HEK293T (cell line): ENCODE data around the gene HPS6.

Experiments used
- CTCF ChIA-PET: fragments of 350-600 bp; formaldehyde crosslinking; extraction: SDS; loops from one replicate; lab custom pipeline; 2021; ENCODE audit warnings: antibody characterized with exemption, inconsistent platforms; lab: Yijun Ruan, JAX
- POLR2A ChIA-PET: fragments of 350-600 bp; formaldehyde crosslinking; extraction: SDS; loops from one replicate; lab custom pipeline; 2020; ENCODE audit warnings: antibody characterized with exemption, inconsistent platforms; lab: Yijun Ruan, JAX
- DNase-seq: peaks from one replicate; pipeline ENCODE4 v3.0.0; 2012; ENCODE audit warnings: mixed read lengths; ENCODE audit errors: extremely low spot score
- ARNT ChIP-seq: fragments of 450-650 bp; IDR thresholded peaks from 2 replicates; pipeline ENCODE4 v1.6.1; 2017; ENCODE audit warnings: mild to moderate bottlenecking
- BHLHE40 ChIP-seq: fragments of 450-650 bp; IDR thresholded peaks from 2 replicates; pipeline ENCODE4 v1.6.1; 2016; ENCODE audit warnings: mild to moderate bottlenecking, moderate library complexity, borderline replicate concordance
- CTBP1 ChIP-seq: fragments of 450-650 bp; IDR thresholded peaks from 2 replicates; pipeline ENCODE4 v1.6.1; 2016; ENCODE audit warnings: borderline replicate concordance
- ELF4 ChIP-seq: fragments of 450-650 bp; IDR thresholded peaks from 2 replicates; pipeline ENCODE4 v1.6.1; 2017; ENCODE audit warnings: antibody characterized with exemption
- FOXA1 ChIP-seq: fragments of 450-650 bp; IDR thresholded peaks from 2 replicates; pipeline ENCODE4 v1.6.1; 2016; ENCODE audit warnings: mild to moderate bottlenecking
- FOXK2 ChIP-seq: fragments of 450-650 bp; IDR thresholded peaks from 2 replicates; pipeline ENCODE4 v1.6.1; 2016; ENCODE audit warnings: mild to moderate bottlenecking
- FOXM1 ChIP-seq: fragments of 450-650 bp; IDR thresholded peaks from 2 replicates; pipeline ENCODE4 v1.6.1; 2017; ENCODE audit warnings: mild to moderate bottlenecking, borderline replicate concordance
- HDGF ChIP-seq: fragments of 450-650 bp; IDR thresholded peaks from 2 replicates; pipeline ENCODE4 v1.6.1; 2017; ENCODE audit warnings: antibody characterized with exemption, borderline replicate concordance
- L3MBTL2 ChIP-seq: fragments of 450-650 bp; conservative IDR thresholded peaks from 2 replicates; pipeline ENCODE4 v1.6.1; 2016; ENCODE audit warnings: mild to moderate bottlenecking
- LEF1 ChIP-seq: fragments of 450-650 bp; IDR thresholded peaks from 2 replicates; pipeline ENCODE4 v1.6.1; 2017; ENCODE audit warnings: mild to moderate bottlenecking, borderline replicate concordance
- NFRKB ChIP-seq: fragments of 450-650 bp; IDR thresholded peaks from 2 replicates; pipeline ENCODE4 v1.6.1; 2016; ENCODE audit warnings: mild to moderate bottlenecking, moderate library complexity
- PKNOX1 ChIP-seq: fragments of 450-650 bp; IDR thresholded peaks from 2 replicates; pipeline ENCODE4 v1.6.1; 2016
- SP1 ChIP-seq: fragments of 450-650 bp; IDR thresholded peaks from 2 replicates; pipeline ENCODE4 v1.6.1; 2017
- SUZ12 ChIP-seq: fragments of 450-650 bp; IDR thresholded peaks from 2 replicates; pipeline ENCODE4 v1.6.1; 2016; ENCODE audit warnings: mild to moderate bottlenecking
- TARDBP ChIP-seq: fragments of 450-650 bp; IDR thresholded peaks from 2 replicates; pipeline ENCODE4 v1.6.1; 2016
- ZNF384 ChIP-seq: fragments of 450-650 bp; IDR thresholded peaks from 2 replicates; pipeline ENCODE4 v1.6.1; 2016

HPS6 gene

DNA sequence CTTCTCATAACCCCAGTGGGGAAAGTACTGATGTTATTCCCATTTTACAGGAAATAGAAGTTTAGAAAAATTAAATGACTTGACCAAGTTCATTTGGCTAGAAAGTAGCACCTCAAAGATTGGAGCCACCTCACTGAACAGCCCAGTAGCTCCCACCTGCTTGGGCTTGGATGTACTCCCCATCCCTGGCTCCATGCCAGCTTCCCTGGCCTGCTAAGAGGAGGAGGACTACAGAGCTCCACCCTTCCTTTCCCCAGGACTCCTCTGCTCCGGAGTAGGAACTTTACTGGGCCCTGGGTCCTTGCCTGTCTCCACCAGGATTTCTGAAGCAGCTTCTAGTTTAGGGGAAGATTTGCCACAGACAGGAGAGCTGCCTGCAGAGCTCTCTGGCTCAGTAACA lies 3.1 kb downstream of the HPS6 start:
- ChIA-PET CTCF (interaction anchor here (0.5 to 0.6 kb wide), 2 partner anchors 8 to 55 kb away, joined by 3 read pairs; no protein-coding TSS in a partner anchor), POLR2A (interaction anchor here (0.5 to 1.9 kb wide), 10 partner anchors 10 to 364 kb away, joined by 3 to 6 read pairs (median 4); partner anchors contain the start of genes ARMH3 and CUEDC2)
- TF ChIP-seq SP1 (no peak), L3MBTL2 (no peak), FOXM1 (no peak), CTBP1 (no peak), ARNT (no peak), NFRKB (no peak), ZNF384 (no peak), FOXA1 (no peak), FOXK2 (no peak), BHLHE40 (no peak), SUZ12 (no peak), LEF1 (no peak), PKNOX1 (no peak), ELF4 (no peak), HDGF (no peak), TARDBP (no peak)
- no peak for DNase-seq

DNA sequence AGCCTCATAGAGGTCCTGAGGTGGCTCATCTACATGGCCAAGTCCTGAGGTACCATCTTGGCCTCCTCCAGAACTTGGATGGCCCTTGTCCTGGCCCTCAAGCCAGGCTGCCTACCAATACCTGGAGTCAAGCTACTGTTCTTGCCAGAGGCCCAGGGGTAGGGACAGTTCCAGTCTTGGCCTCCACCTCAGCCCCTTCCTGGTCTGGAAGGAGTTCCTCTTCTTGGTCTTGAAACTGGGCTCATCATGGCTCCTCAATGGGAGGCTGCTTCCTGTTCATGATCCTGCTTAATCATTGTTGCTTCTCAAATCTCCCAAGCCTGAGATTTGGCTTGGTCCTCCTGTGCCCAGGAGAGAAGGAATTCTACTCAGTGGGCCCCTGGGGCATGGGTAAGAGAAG lies 3.9 kb downstream of the HPS6 start:
- POLR2A ChIA-PET, result interaction anchor here (0.6 to 1.9 kb wide), 7 partner anchors 11 to 228 kb away, joined by 3 to 6 read pairs (median 4); partner anchors contain the start of gene ARMH3
- TF ChIP-seq FOXA1, result no peak
- TF ChIP-seq BHLHE40, result no peak
- no peak for TF ChIP-seq CTBP1
- no peak for TF ChIP-seq ELF4
- no peak for TF ChIP-seq SUZ12
- no peak for TF ChIP-seq ARNT
- TF ChIP-seq FOXM1, result no peak
- TF ChIP-seq FOXK2, result no peak
- TF ChIP-seq TARDBP, result no peak
- no peak for TF ChIP-seq NFRKB

GRCh38 chr10:102072673-102073527 lies 7.8 kb downstream of the HPS6 start:
- CTCF ChIA-PET, result interaction anchor here (0.5 to 1.8 kb wide), 19 partner anchors 9 to 1310 kb away, joined by 3 to 14 read pairs (median 3); partner anchors contain the start of gene ARMH3
- POLR2A ChIA-PET, result interaction anchor here (0.8 to 1.2 kb wide), 4 partner anchors 10 to 62 kb away, joined by 3 read pairs; no protein-coding TSS in a partner anchor
- DNase-seq, result peak; percentile 86
- no peak; the same call in 1 of the 2 replicates for TF ChIP-seq LEF1
- no peak for TF ChIP-seq NFRKB
- TF ChIP-seq ELF4, result no peak
- no peak for TF ChIP-seq SUZ12
- no peak for TF ChIP-seq SP1
- no peak for TF ChIP-seq ARNT
- no peak for TF ChIP-seq FOXM1
- TF ChIP-seq ZNF384, result no peak
- no peak for TF ChIP-seq FOXK2
- TF ChIP-seq L3MBTL2, result no peak
- TF ChIP-seq TARDBP, result no peak
- TF ChIP-seq CTBP1, result no peak
- no peak for TF ChIP-seq PKNOX1

More for the DNA sequence above, 3.9 kb downstream of the HPS6 start:
- no peak for DNase-seq
- CTCF ChIA-PET, result interaction anchor here (0.5 to 0.6 kb wide), 2 partner anchors 11 to 486 kb away, joined by 3 to 6 read pairs; no protein-coding TSS in a partner anchor

GRCh38 chr10:102083541-102083940 lies 18.4 kb downstream of the HPS6 start:
- POLR2A ChIA-PET, result interaction anchor here (1.1 kb wide), 1 partner anchor 11 kb away, joined by 3 read pairs; no protein-coding TSS in a partner anchor
- DNase-seq, result no peak
- TF ChIP-seq ZNF384, result no peak
- no peak for TF ChIP-seq SUZ12
- CTCF ChIA-PET, result interaction anchor here (0.6 to 0.9 kb wide), 2 partner anchors 10 to 275 kb away, joined by 3 to 4 read pairs; no protein-coding TSS in a partner anchor

DNA sequence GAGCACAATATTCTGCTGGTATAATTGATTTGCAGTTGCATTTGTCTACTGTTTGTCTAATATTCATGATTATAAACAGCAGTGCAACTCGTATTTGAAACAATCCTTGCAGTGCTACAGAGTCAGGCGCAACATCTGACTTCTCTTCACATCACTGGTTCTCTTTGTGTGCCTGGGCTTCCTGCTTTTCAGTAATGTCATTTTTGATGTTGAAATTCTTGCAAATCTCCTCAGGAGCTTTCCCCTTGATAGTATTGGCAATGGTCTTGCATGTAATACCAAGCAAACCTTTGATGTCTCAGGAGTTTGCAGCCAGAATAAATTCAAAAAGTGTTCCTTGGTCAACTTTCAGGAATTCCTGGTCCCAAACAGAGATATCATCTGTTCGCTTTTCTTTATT lies 20.2 kb downstream of the HPS6 start:
- ChIA-PET CTCF (no interaction called here), POLR2A (no interaction called here)
- no peak for TF ChIP-seq HDGF
- DNase-seq, result no peak

- ChIA-PET POLR2A (no interaction called here), CTCF (no interaction called here)
- TF ChIP-seq HDGF (no peak), BHLHE40 (no peak), FOXA1 (no peak), PKNOX1 (no peak), LEF1 (no peak), TARDBP (no peak)
- no peak for DNase-seq
Measured at GRCh38 chr10:102086196-102086595, 21.0 kb downstream of the HPS6 start.
